Measurements from ENCODE around the gene KNCN. TPM values are rescaled to one million over a fixed set of nuclear protein-coding genes. Genes with fewer than 3 reads are reported as not detected.

The KNCN gene
- total RNA-seq, 2 experiments from 2014 or later: not detected

- POLR2A ChIA-PET: no interaction called here
- no peak overlapping the region for H3K27ac Mint-ChIP-seq
Observed at GRCh38 chr1:46538147-46538546, 13.3 kb downstream of the KNCN start.

GRCh38 chr1:46537651-46538050, 13.8 kb downstream of the KNCN start:
- no peaks in the 10 kb centered on the region for H3K9me3 Mint-ChIP-seq
- ATAC-seq (ENCODE audit: poor library complexity): no peak
- no peaks in the 10 kb centered on the region for H3K36me3 Mint-ChIP-seq (ENCODE audit: low read depth)
- H3K4me3 ChIP-seq (ENCODE audit: low read length): no peak overlapping the region
- CTCF ChIA-PET: no interaction called here
- intact Hi-C loops (cut with DNase I, micrococcal nuclease): loop anchor here in 1 of 2 experiments (10.0 kb wide), 1 partner anchor 67 kb away; the partner anchor contains the start of gene MKNK1
- no peak overlapping the region for H3K4me3 Mint-ChIP-seq
- H3K9me3 ChIP-seq (ENCODE audit: control insufficient read depth in 1 of 2, insufficient read depth in 1 of 2, low read length in 2 of 2): no peaks in the 10 kb centered on the region
- DNase-seq: no peak
- POLR2A ChIA-PET: no interaction called here
- H3K27ac Mint-ChIP-seq: no peak overlapping the region
- H3K4me1 Mint-ChIP-seq (ENCODE audit: low read depth): peaks cover 5% of the 10 kb centered on the region
- no peaks in the 10 kb centered on the region for H3K36me3 ChIP-seq (ENCODE audit: insufficient read depth, low read length)
- H3K27me3 Mint-ChIP-seq: peaks cover 40% of the 10 kb centered on the region
- H3K27ac ChIP-seq (ENCODE audit: low read depth in 1 of 2, low read length in 2 of 2): no peak overlapping the region
- peaks cover 3 to 9% of the 10 kb centered on the region in 2 experiments for H3K27me3 ChIP-seq (ENCODE audit: control insufficient read depth in 1 of 2, insufficient read depth in 2 of 2, low read length in 2 of 2)
- H3K4me1 ChIP-seq (ENCODE audit: insufficient read depth, low read length): peaks cover 7% of the 10 kb centered on the region
- no peak for TF ChIP-seq CTCF (IDR thresholded peaks at IDR 0.05)

More at GRCh38 chr1:46538147-46538546, 13.3 kb downstream of the KNCN start:
- ATAC-seq (ENCODE audit: poor library complexity) (no peak), DNase-seq (no peak)
- no peak overlapping the region for H3K4me3 Mint-ChIP-seq
- CTCF ChIA-PET: no interaction called here
- peaks cover 45% of the 10 kb centered on the region for H3K27me3 Mint-ChIP-seq
- intact Hi-C loops (cut with DNase I, micrococcal nuclease): loop anchor here in 1 of 2 experiments (10.0 kb wide), 1 partner anchor 67 kb away; the partner anchor contains the start of gene MKNK1
- Histone ChIP-seq H3K27ac (ENCODE audit: low read depth in 1 of 2, low read length in 2 of 2) (no peak overlapping the region), H3K4me3 (ENCODE audit: low read length) (no peak overlapping the region), H3K27me3 (ENCODE audit: control insufficient read depth in 1 of 2, insufficient read depth in 2 of 2, low read length in 2 of 2) (peaks cover 8 to 14% of the 10 kb centered on the region in 2 experiments), H3K9me3 (ENCODE audit: control insufficient read depth in 1 of 2, insufficient read depth in 1 of 2, low read length in 2 of 2) (no peaks in the 10 kb centered on the region), H3K36me3 (ENCODE audit: insufficient read depth, low read length) (no peaks in the 10 kb centered on the region), H3K4me1 (ENCODE audit: insufficient read depth, low read length) (peaks cover 6% of the 10 kb centered on the region)
- TF ChIP-seq CTCF (IDR thresholded peaks at IDR 0.05): no peak
- no peaks in the 10 kb centered on the region for H3K36me3 Mint-ChIP-seq (ENCODE audit: low read depth)
- H3K9me3 Mint-ChIP-seq: no peaks in the 10 kb centered on the region
- peaks cover 5% of the 10 kb centered on the region for H3K4me1 Mint-ChIP-seq (ENCODE audit: low read depth)

- Histone ChIP-seq H3K4me3 (ENCODE audit: low read length) (no peak overlapping the region), H3K9me3 (ENCODE audit: control insufficient read depth in 1 of 2, insufficient read depth in 1 of 2, low read length in 2 of 2) (no peaks in the 10 kb centered on the region), H3K4me1 (ENCODE audit: insufficient read depth, low read length) (peaks cover 12% of the 10 kb centered on the region), H3K27ac (ENCODE audit: low read depth in 1 of 2, low read length in 2 of 2) (no peak overlapping the region), H3K36me3 (ENCODE audit: insufficient read depth, low read length) (no peaks in the 10 kb centered on the region), H3K27me3 (ENCODE audit: control insufficient read depth in 1 of 2, insufficient read depth in 2 of 2, low read length in 2 of 2) (peaks cover 3 to 4% of the 10 kb centered on the region in 2 experiments)
- Mint-ChIP-seq H3K9me3 (no peaks in the 10 kb centered on the region), H3K4me3 (no peak overlapping the region), H3K27me3 (peaks cover 30% of the 10 kb centered on the region), H3K4me1 (ENCODE audit: low read depth) (peaks cover 5% of the 10 kb centered on the region), H3K36me3 (ENCODE audit: low read depth) (no peaks in the 10 kb centered on the region), H3K27ac (no peak overlapping the region)
- intact Hi-C loops (cut with DNase I, micrococcal nuclease): loop anchor here in 1 of 2 experiments (10.0 kb wide), 1 partner anchor 68 kb away; the partner anchor contains the start of gene MKNK1
- ChIA-PET CTCF (no interaction called here), POLR2A (no interaction called here)
- TF ChIP-seq CTCF (IDR thresholded peaks at IDR 0.05): no peak
- DNase-seq (no peak), ATAC-seq (ENCODE audit: poor library complexity) (no peak)
Observed at GRCh38 chr1:46536527-46536926, 14.9 kb downstream of the KNCN start.
